ENCODE measurements around the gene BTBD9. TPM values are rescaled to one million over a fixed set of nuclear protein-coding genes. Genes with fewer than 3 reads are reported as not detected.

BTBD9 gene
- total RNA-seq, 1 donor from 2014 or later = 9.9 TPM

DNA sequence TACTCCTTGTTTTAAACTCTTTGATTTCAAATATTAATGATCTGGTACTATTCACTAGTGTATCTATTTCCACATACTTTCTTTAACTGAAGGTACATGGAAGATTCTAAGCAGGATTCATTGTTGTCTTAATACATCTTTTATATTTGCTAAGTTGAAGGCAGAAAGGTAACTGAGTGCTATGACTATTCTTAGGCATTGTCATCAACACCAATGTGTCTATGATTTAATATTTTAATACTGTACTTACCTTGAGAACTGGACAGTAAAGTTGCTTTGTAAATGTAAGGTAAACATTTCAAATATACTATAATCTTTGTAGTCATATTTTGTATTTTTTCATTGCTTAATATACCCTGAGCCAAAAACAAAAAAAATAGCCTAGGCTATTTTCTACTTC is 8.9 kb upstream of the BTBD9 start:
- intact Hi-C loops (cut with DNase I) = no loop called here
- Histone ChIP-seq H3K27me3 (no peaks in the 10 kb centered on the region), H3K4me3 (no peak overlapping the region), H3K27ac (no peak overlapping the region), H3K4me1 (no peaks in the 10 kb centered on the region), H3K36me3 (peaks cover 0 to 3% of the 10 kb centered on the region in 2 donors), H3K9me3 (no peaks in the 10 kb centered on the region)
- TF ChIP-seq CTCF (IDR thresholded peaks at IDR 0.05) = no peak
- no peak for DNase-seq (ENCODE audit: low spot score in 2 of 2)

DNA sequence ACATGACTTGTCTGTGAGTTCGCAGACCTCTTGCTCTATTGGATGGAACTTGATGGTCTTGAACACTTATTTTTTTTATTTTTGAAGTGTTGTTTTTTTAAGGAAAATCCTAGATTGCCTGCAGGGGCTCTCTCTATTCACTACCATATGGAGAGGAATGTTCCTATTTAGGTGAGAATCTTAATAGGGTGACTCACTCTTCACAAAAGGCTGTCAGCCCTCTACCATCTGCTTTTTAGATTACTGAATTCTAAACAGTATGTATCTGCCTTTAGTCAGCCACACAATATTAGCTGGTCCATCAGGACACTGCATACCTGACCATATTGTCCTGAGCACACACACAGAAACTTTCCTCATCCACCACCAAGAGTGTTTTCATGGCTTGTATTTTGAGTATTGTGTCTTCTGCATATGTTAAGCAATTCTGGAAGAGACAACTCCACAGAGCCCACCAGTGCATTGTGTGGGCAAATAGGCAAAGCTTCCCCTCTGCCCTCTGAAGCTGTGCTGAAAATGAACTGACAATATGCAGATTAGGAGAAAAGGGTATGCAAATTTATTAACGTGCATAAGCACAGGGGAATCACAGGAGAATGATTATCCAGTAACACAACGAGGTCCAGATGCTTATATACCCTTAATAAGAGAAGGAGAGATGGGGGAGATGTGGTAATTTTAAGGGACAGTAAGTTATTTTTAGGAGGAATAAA is 6.6 kb upstream of the BTBD9 start:
- Histone ChIP-seq H3K36me3 (peaks cover 0 to 3% of the 10 kb centered on the region in 2 donors), H3K27me3 (no peaks in the 10 kb centered on the region), H3K27ac (no peak overlapping the region), H3K9me3 (no peaks in the 10 kb centered on the region), H3K4me1 (no peaks in the 10 kb centered on the region), H3K4me3 (no peak overlapping the region)
- no peak for TF ChIP-seq CTCF (IDR thresholded peaks at IDR 0.05)
- intact Hi-C loops (cut with DNase I) = no loop called here
- no peak for DNase-seq (ENCODE audit: low spot score in 2 of 2)

GRCh38 chr6:38644951-38645350 is 5.2 kb upstream of the BTBD9 start:
- no peak overlapping the region for H3K27ac ChIP-seq
- H3K9me3 ChIP-seq = no peaks in the 10 kb centered on the region
- DNase-seq (ENCODE audit: low spot score in 2 of 2) = no peak
- no peaks in the 10 kb centered on the region for H3K27me3 ChIP-seq
- peaks cover 6 to 7% of the 10 kb centered on the region in 2 donors for H3K4me1 ChIP-seq
- H3K4me3 ChIP-seq = no peak overlapping the region
- H3K36me3 ChIP-seq = no peaks in the 10 kb centered on the region
- TF ChIP-seq CTCF (IDR thresholded peaks at IDR 0.05) = no peak
- intact Hi-C loops (cut with DNase I) = no loop called here

DNA sequence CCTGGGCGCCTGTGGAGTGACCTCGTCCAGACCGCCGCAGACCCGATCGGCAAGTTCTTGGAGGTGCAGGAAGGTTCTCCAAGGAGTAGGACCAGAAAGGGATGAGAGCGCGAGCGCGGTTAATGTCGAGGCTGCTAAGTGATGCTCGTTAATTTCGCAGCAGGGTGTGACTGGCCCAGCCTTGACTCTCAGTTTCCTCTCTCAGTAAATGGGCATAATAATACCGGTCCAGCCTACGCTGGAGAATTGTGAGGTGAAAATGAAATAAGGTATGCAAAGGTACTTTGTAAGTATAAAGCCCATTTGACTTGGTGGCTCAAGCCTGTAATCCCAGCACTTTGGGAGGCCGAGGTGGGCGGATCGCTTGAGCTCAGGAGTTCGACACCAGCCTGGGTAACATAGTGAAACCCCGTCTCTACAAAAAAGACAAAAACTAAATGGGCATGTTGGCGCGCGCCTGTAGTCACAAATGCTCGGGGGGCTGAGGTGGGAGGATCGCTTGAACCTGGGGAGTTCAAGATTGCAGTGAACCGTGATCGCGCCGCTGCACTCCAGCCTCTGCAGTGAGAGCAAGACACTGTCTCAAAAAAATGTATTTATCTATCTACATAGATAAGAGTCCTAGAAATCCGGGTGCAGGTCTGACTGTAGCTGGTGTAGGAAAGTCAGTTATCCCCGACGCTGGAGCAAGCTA is 634 bp upstream of the BTBD9 start:
- intact Hi-C loops (cut with DNase I) = loop anchor here (1.0 kb wide), 1 partner anchor 28 kb away; no protein-coding TSS in a partner anchor
- Histone ChIP-seq H3K4me1 (peaks cover 10 to 11% of the 10 kb centered on the region in 2 donors), H3K9me3 (no peaks in the 10 kb centered on the region), H3K36me3 (no peaks in the 10 kb centered on the region), H3K4me3 (peak overlapping the region; percentile 83 to 84), H3K27me3 (no peaks in the 10 kb centered on the region), H3K27ac (peak overlapping the region; percentile 90 to 93)
- TF ChIP-seq CTCF (IDR thresholded peaks at IDR 0.05) = no peak
- no peak for DNase-seq (ENCODE audit: low spot score in 2 of 2)

GRCh38 chr6:38638941-38639497 is 710 bp downstream of the BTBD9 start:
- Histone ChIP-seq H3K36me3 (no peaks in the 10 kb centered on the region), H3K27ac (peak overlapping the region; percentile 90 to 93), H3K9me3 (no peaks in the 10 kb centered on the region), H3K4me3 (peak overlapping the region; percentile 83 to 84), H3K4me1 (peaks cover 10 to 11% of the 10 kb centered on the region in 2 donors), H3K27me3 (no peaks in the 10 kb centered on the region)
- no peak for TF ChIP-seq CTCF (IDR thresholded peaks at IDR 0.05)
- intact Hi-C loops (cut with DNase I) = loop anchor here (1.0 kb wide), 1 partner anchor 64 kb away; the partner anchor contains the start of gene GLO1
- DNase-seq (ENCODE audit: low spot score in 2 of 2) = peak in 1 of 2 donors; percentile 77

Measured in ascending aorta (tissue), 2 donors.